Chondrocyte (in vitro differentiated cells): ENCODE measurements around the gene STAM. TPM values are rescaled to one million over a fixed set of nuclear protein-coding genes. Genes with fewer than 3 reads are reported as not detected.

ENCODE experiments used
- DNase-seq: peaks from one replicate; pipeline ENCODE4 v3.0.0; 2021; ENCODE audit warnings: mixed read lengths, low spot score
- H3K27ac Mint-ChIP-seq: one replicate; pipeline ENCODE4 v1.8.0; 2021; ENCODE audit warnings: mild to moderate bottlenecking, moderate library complexity, mixed read lengths; ENCODE audit not compliant: unreplicated experiment
- H3K27me3 Mint-ChIP-seq: 2 replicates; pipeline ENCODE4 v1.8.0; 2021; ENCODE audit warnings: low read depth, mixed read lengths
- H3K36me3 Mint-ChIP-seq: 2 replicates; pipeline ENCODE4 v1.8.0; 2021; ENCODE audit warnings: low read depth, mixed read lengths
- H3K4me1 Mint-ChIP-seq: 2 replicates; pipeline ENCODE4 v1.8.0; 2021; ENCODE audit warnings: low read depth, mild to moderate bottlenecking, mixed read lengths
- H3K4me3 Mint-ChIP-seq: one replicate; pipeline ENCODE4 v1.8.0; 2021; ENCODE audit warnings: mild to moderate bottlenecking, moderate library complexity, mixed read lengths; ENCODE audit not compliant: unreplicated experiment
- H3K9me3 Mint-ChIP-seq: 2 replicates; pipeline ENCODE4 v1.8.0; 2021; ENCODE audit warnings: low read depth, mixed read lengths
- CTCF ChIP-seq: fragments of 200-600 bp; sonication (generic); IDR thresholded peaks from 2 replicates; pipeline ENCODE4 v1.5.0; 2021; ENCODE audit warnings: antibody characterized with exemption, mild to moderate bottlenecking, moderate library complexity
- total RNA-seq: library from RNA; stranded (reverse); gene quantifications from 3 replicates; pipeline ENCODE4 v1.2.1, GENCODE V29; 2021

STAM gene
- total RNA-seq, 1 donor from 2014 or later: 27.6 TPM

GRCh38 chr10:17685233-17685840 lies 41.4 kb downstream of the STAM start:
- Mint-ChIP-seq H3K4me3 (no peak overlapping the region), H3K36me3 (peaks cover 10% of the 10 kb centered on the region), H3K27ac (peak overlapping the region; percentile 27), H3K9me3 (peaks cover 4% of the 10 kb centered on the region), H3K27me3 (no peaks in the 10 kb centered on the region), H3K4me1 (peaks cover 24% of the 10 kb centered on the region)
- no peak for TF ChIP-seq CTCF
- no peak for DNase-seq

- Mint-ChIP-seq H3K27ac (no peak overlapping the region), H3K36me3 (peaks cover 10% of the 10 kb centered on the region), H3K27me3 (no peaks in the 10 kb centered on the region), H3K9me3 (peaks cover 4% of the 10 kb centered on the region), H3K4me1 (peaks cover 22% of the 10 kb centered on the region), H3K4me3 (no peak overlapping the region)
- TF ChIP-seq CTCF: no peak
- no peak for DNase-seq
Observed at GRCh38 chr10:17687117-17687831, 43.3 kb downstream of the STAM start.

GRCh38 chr10:17689137-17689536 lies 45.2 kb downstream of the STAM start:
- no peak overlapping the region for H3K4me3 Mint-ChIP-seq

GRCh38 chr10:17693009-17693408 lies 49.1 kb downstream of the STAM start:
- no peak for TF ChIP-seq CTCF
- Mint-ChIP-seq H3K4me1 (peaks cover 8% of the 10 kb centered on the region), H3K27ac (peak overlapping the region; percentile 57)

More at GRCh38 chr10:17689137-17689536, 45.2 kb downstream of the STAM start:
- H3K4me1 Mint-ChIP-seq: peaks cover 8% of the 10 kb centered on the region
- no peak for TF ChIP-seq CTCF
- no peak for DNase-seq
- H3K36me3 Mint-ChIP-seq: peaks cover 15% of the 10 kb centered on the region
- H3K9me3 Mint-ChIP-seq: no peaks in the 10 kb centered on the region
- no peak overlapping the region for H3K27ac Mint-ChIP-seq
- H3K27me3 Mint-ChIP-seq: no peaks in the 10 kb centered on the region

GRCh38 chr10:17698696-17699095 lies 54.7 kb downstream of the STAM start:
- DNase-seq: no peak
- no peak for TF ChIP-seq CTCF
- peaks cover 9% of the 10 kb centered on the region for H3K36me3 Mint-ChIP-seq
- no peaks in the 10 kb centered on the region for H3K27me3 Mint-ChIP-seq
- H3K4me3 Mint-ChIP-seq: no peak overlapping the region
- H3K27ac Mint-ChIP-seq: no peak overlapping the region
- no peaks in the 10 kb centered on the region for H3K4me1 Mint-ChIP-seq
- no peaks in the 10 kb centered on the region for H3K9me3 Mint-ChIP-seq

More at GRCh38 chr10:17693009-17693408, 49.1 kb downstream of the STAM start:
- H3K36me3 Mint-ChIP-seq: peaks cover 16% of the 10 kb centered on the region
- H3K27me3 Mint-ChIP-seq: no peaks in the 10 kb centered on the region
- no peak overlapping the region for H3K4me3 Mint-ChIP-seq
- DNase-seq: no peak
- no peaks in the 10 kb centered on the region for H3K9me3 Mint-ChIP-seq
